GM21528 (cell line): ENCODE data around the gene SFI1.
"Not testable (repeated sequence)": the region's sequence is repeated elsewhere in the genome, so short reads cannot be mapped to it uniquely, and the experiment has no call there.

ENCODE experiments used
- ATAC-seq: cut with Tn5 transposase; IDR thresholded peaks from one replicate; pipeline ENCODE4 v1.9.1; 2021; ENCODE audit warnings: mild to moderate bottlenecking, moderate library complexity; ENCODE audit not compliant: unreplicated experiment, low FRiP score

Gene SFI1

GRCh38 chr22:31496007-31496734 is at the start of gene SFI1:
TSS of gene SFI1 (plus strand) at chr22:31496536. CDS start at chr22:31508285, 11,749 bp downstream.
- peak; percentile 77 for ATAC-seq

- ATAC-seq = no peak
These were observed 49.6 kb upstream of the SFI1 start for GRCh38 chr22:31446767-31447166.

DNA sequence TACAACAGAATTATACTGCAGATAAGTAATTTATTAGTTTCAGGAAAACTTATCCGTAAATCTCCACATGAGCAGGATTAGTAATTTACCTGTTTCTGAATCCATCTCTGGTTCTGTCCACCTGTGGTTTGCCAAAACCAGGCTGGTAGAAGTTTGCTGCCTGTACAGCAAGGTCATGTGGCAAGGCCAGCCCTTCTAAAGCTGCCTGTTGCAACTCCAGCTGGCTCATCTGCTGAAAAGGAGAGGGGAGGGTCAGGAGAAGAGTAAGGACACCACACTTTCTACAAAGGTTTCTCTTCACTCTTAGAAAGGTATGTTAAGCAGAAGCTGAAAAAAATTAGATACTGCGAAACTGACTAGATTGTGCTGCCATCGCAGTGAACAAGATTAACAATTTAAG is 49.0 kb upstream of the SFI1 start:
- no peak for ATAC-seq

DNA sequence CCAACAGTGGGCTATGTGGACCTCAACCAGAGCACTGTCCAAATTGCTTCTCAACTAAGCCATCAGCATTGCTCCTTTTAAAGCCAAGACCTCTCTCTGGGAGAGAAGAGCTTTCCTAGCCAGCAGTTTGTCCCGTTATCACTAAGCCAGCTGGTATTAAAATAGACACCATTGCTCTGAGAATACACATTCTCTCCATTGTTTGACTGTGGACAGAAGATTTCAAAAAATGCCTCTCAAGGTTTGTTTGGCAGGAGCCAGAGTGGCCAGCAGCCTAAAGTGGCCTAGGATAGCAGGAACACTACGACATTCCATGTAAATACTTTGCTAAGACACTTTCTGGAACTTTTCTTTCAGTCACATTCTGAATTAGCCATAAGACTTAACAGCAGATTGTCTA is 48.0 kb upstream of the SFI1 start:
- no peak for ATAC-seq

DNA sequence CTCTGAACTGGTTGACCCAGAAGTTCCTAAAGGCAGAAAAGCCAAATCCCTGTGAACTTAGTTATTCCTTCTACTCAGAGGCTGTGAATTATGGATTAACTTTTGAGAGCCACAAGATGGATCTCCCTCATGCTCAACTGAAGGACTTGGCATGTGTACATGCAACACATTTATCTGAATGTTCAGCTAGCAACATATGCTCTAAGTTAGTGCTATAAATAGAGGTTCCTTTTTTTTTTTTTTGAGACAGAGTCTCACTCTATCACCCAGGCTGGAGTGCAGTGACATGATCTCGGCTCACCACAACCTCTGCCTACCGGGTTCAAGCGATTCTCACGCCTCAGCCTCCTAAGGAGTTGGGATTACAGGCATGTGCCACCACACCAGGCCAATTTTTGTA is 46.8 kb upstream of the SFI1 start:
- no peak for ATAC-seq

DNA sequence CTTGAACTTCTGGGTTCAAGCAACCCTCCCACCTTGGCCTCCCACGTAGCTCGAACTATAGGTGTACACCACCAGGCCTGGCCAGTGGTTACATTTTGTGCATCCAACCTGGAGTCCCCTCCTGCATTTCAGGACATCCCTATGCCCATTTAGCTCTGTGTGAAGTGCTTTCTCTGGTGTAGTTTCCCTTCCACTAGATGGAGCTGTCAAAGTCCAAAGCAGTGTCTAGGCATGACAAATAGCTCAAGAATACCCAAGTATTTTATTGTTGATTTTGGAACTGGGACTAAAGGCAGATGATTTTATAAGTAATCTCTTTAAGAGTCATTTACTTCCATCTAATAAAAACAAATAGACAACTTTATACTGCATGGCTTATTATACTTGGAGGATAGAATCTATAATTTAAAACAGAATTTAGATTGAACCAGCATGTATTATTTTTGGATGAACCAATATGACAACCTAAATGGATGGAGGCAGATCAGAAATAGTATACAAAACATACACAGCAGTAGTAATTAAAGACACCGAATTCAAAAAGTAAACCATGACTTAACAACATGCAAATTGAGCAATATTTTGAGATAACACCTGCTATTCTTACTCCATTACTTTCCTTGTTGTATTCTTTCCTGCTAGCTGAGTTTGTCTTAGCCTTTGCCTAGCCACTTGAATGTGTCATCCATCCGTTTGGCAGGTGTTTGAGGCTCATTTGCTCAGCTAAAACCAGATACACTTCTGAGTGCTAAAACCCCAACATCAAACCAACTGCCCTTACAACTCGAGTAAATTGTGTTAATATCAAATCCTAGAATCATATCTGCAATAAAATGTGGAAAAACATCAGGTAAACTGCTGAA is 44.4 kb upstream of the SFI1 start:
- ATAC-seq = no peak

DNA sequence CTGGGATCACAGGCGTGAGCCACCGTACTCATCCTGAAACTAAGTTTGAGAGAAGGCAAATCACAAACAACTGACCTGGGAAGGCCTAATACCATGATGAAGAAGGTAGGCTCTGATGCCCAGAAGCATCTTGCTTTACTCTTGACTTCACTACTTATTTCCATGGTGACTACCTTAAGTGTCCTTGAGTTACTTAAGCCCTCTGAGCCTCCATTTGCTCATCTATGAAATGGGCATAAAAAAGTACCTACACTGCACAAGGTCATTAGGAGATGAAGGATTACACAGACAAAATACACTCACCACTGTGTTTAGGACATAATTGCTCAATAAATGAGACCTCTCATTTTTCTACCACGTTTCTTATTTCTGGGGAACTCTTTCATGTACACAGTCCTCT is 34.6 kb upstream of the SFI1 start:
- no peak for ATAC-seq

- ATAC-seq = no peak
These were observed 31.0 kb upstream of the SFI1 start for GRCh38 chr22:31465307-31465706.

DNA sequence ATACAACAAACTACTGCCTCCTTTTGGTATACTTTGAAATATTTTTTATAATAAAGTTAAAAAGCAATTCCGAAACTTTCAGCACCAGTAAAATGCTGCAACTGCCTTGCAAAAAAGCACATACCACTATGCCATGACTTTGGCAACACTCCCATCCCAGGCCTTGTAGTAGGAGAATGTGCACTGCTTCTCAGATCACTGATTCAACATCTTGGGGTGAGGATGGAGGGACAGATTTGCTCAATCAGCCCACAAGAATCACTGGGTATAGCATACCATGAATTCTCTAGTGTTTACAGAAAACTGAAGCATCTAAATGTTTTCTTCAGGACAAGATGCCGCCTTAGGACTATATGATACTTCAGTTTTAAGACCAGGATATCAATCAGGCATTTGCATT is 21.6 kb upstream of the SFI1 start:
- ATAC-seq = no peak

DNA sequence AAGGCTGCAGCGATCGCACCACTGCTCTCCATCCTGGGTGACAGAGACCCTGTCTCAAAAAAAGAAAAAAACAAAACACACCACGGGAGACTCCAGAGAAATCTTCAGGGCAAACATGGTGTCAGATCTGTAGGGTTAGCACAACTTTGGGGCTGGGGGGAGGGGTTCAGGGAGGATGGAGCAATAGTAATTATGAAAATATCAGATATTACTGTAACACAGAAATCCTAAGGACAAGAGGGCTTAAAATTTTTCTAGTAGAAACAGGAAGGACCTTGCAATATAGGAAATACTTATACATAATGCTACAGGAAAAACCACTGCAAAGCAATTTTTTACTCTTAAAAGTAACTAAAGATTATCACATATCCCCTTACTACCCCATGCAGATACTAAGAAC is 20.5 kb upstream of the SFI1 start:
- ATAC-seq = no peak

DNA sequence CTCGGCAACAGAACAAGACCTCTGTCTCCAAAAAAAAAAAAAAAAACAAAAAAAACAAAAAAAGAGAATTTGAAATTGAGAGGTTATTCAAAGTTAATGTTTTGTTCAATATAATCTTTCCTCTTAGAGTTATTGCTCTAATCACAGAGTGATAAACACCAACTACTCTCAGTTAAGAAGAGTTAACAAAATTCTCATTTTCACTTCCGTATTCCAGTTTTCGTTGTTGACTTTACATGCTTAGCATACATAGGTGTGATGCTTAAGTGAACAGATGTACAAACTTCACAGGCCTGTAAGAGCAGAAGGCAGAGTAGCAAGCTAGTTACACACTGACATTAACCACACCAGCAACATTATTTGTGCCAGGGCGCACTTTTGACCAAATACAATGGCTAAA is 19.0 kb upstream of the SFI1 start:
- no peak for ATAC-seq

DNA sequence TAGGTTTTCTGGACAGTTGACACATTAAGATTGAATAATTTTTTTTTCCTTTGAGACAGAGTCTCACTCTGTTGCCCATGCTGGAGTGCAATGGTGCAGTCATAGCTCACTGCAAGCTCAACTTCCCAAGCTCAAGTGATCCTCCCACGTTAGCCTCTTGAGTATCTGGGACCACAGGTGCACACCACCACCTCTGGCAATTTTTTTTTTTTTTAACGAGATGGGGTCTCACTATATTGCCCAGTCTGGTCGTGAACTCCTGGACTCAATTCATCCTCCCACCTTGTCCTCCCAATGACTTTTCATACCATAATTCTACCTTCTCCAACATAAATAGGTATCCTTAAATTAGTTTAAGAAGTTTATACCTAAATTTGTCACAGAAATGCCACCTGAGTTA is 15.2 kb upstream of the SFI1 start:
- ATAC-seq = no peak

DNA sequence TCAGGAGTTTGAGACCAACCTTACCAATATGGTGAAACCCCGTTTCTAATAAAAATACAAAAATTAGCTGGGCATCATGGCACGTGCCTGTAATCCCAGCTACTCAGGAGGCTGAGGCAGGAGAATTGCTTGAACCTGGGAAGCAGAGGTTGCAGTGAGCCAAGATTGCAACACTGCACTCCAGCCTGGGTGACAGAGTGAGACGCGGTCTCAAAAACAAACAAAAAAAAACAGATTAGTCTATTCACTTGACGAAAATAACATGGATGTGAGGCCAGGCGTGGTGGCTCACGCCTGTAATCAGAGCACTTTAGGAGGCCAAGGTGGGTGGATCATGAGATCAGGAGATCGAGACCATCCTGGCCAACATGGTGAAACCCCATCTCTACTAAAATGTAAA is 13.9 kb upstream of the SFI1 start:
- ATAC-seq = not testable (repeated sequence)

DNA sequence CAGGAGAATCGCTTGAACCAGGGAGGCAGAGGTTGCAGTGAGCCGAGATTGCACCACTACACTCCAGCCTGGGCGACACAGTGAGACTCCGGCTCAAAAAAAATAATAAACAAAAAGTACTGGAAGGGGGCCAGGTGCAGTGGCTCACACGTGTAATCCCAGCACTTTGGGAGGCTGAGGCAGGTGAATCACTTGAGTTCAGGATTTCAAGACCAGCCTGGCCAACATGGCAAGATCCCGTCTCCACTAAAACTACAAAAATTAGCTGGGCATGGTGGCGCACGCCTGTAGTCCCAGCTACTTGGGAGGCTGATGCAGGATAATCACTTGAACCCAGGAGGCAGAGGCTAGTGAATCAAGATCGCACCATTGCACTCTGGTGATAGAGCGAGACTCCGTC is 10.0 kb upstream of the SFI1 start:
- not testable (repeated sequence) for ATAC-seq

DNA sequence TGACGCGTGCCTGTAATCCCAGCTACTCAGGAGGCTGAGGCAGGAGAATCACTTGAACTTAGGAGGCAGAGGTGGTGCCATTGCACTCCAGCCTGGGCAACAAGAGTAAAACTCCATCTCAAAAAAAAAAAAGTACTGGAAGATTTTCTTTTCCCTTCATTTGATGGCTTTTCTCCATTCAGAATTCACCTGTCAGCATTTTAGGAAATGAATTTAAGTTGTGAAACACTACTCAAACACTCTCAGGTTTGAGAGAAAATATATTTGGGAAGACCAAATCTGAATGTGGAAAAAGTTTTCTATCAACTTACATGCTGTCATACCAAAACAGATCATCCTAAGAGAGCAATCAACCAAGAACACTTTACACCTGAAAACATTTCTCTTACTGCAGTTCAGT is 9.4 kb upstream of the SFI1 start:
- no peak for ATAC-seq

DNA sequence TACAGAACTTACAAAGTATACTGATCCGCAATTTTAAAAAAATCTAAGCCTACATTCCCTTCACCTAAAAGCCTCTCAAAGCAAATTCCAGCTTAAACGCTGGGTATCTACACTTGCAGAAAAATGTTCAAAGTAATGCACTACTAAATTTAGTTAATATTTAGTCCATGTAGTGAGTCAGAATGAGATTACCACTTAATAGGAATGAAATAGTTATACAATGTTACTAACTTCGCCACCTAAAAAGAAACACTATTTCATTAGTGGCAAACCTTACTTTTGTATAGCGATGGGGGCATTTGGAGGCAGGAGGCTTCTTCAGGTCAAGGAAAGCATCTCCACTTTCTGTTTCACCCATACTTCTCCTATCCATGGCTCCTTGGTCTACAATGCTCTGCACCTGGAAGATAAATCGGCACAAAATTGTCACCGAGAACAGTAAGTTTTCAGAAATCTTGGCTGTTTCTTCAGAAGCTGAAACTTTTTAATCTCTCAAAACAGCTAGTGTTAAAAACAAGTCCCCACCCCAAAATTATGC is 7.9 kb upstream of the SFI1 start:
- ATAC-seq = no peak

DNA sequence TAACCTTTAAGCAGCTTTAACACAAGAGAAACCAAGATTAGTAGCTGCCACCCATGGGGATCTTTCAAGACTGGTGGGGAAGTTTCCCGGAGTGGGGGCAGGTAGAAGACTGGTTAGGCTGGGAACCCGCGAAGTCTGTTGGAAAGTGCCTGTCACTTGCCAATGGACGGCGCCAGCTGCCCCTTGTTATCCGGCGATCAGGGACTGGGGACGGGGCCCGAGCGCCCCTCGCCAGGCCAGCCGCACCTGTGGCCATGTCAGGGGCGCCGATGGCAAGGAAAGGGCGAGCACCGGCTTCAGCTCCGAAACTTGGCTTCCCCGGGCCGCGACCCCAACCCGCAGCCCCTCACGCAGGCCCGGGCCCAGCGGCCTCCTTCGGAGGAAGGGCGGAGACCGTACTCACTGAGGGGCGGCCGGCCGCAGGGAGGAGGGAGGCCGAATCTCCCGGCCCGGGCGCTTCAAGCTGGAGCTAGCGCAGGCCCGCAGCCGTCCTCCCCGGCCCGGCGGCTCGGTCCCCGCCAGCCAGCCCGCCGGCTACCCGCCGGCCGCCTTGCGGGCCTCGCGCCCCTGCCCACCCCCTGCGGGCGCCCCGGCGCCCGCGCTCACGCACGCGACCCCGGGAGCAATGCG is 7.2 kb upstream of the SFI1 start:
- ATAC-seq = peak; percentile 22

- peak; percentile 42 for ATAC-seq
These were observed 6.5 kb upstream of the SFI1 start, which contains the start of gene EIF4ENIF1 for GRCh38 chr22:31489632-31490495. TSS of gene EIF4ENIF1 (minus strand) at chr22:31489842. CDS start at chr22:31488718, 1,124 bp downstream.

- ATAC-seq = peak; percentile 62
These were observed 5.8 kb upstream of the SFI1 start for GRCh38 chr22:31490496-31490925.
